ENCODE measurements around the gene OR2F1. TPM values are rescaled to one million over a fixed set of nuclear protein-coding genes. Genes with fewer than 3 reads are reported as not detected.
"Not testable (repeated sequence)": the region's sequence is repeated elsewhere in the genome, so short reads cannot be mapped to it uniquely, and the experiment has no call there.

The OR2F1 gene
- total and polyA plus RNA-seq, 4 donors = not detected

- H3K36me3 ChIP-seq (ENCODE audit: control insufficient read depth in 1 of 2, insufficient read depth in 2 of 2, low read length in 1 of 2) = no peaks in the 10 kb centered on the region
- H3K27me3 ChIP-seq (ENCODE audit: control insufficient read depth in 1 of 2, insufficient read depth in 2 of 2, low read length in 1 of 2) = no peaks in the 10 kb centered on the region
- 77 to 81% methylated on average over 2 of the region's 2 CpGs for WGBS, 2 donors
- H3K9me3 ChIP-seq (ENCODE audit: control insufficient read depth, low read length) = no peaks in the 10 kb centered on the region
- no peak overlapping the region for H3K4me3 ChIP-seq (ENCODE audit: low read length in 2 of 2)
- no peaks in the 10 kb centered on the region for H3K4me1 ChIP-seq (ENCODE audit: control insufficient read depth in 1 of 2, insufficient read depth in 2 of 2, low read length in 2 of 2)
- H3K27ac ChIP-seq (ENCODE audit: low read depth in 1 of 2, low read length in 2 of 2) = no peak overlapping the region
- intact Hi-C loops (cut with DNase I) = loop anchor here in 1 of 2 donors (10.0 kb wide), 1 partner anchor 105 kb away; the partner anchor contains the start of gene TCAF1
- DNase-seq (no peak), ATAC-seq (ENCODE audit: low FRiP score) (no peak)
Measured at GRCh38 chr7:144009361-144009760, 54.7 kb downstream of the OR2F1 start.

GRCh38 chr7:144010061-144010460 is 55.4 kb downstream of the OR2F1 start:
- H3K27ac ChIP-seq (ENCODE audit: low read depth in 1 of 2, low read length in 2 of 2); intact Hi-C loops (cut with DNase I); H3K27me3 ChIP-seq (ENCODE audit: control insufficient read depth in 1 of 2, insufficient read depth in 2 of 2, low read length in 1 of 2); H3K4me1 ChIP-seq (ENCODE audit: control insufficient read depth in 1 of 2, insufficient read depth in 2 of 2, low read length in 2 of 2); ATAC-seq (ENCODE audit: low FRiP score); DNase-seq; H3K9me3 ChIP-seq (ENCODE audit: control insufficient read depth, low read length); H3K36me3 ChIP-seq (ENCODE audit: control insufficient read depth in 1 of 2, insufficient read depth in 2 of 2, low read length in 1 of 2); H3K4me3 ChIP-seq (ENCODE audit: low read length in 2 of 2): not testable (repeated sequence)

GRCh38 chr7:144010821-144011220 is 56.2 kb downstream of the OR2F1 start:
- intact Hi-C loops (cut with DNase I); H3K4me3 ChIP-seq (ENCODE audit: low read length in 2 of 2); DNase-seq; H3K36me3 ChIP-seq (ENCODE audit: control insufficient read depth in 1 of 2, insufficient read depth in 2 of 2, low read length in 1 of 2); ATAC-seq (ENCODE audit: low FRiP score); H3K27me3 ChIP-seq (ENCODE audit: control insufficient read depth in 1 of 2, insufficient read depth in 2 of 2, low read length in 1 of 2); H3K27ac ChIP-seq (ENCODE audit: low read depth in 1 of 2, low read length in 2 of 2); H3K4me1 ChIP-seq (ENCODE audit: control insufficient read depth in 1 of 2, insufficient read depth in 2 of 2, low read length in 2 of 2); H3K9me3 ChIP-seq (ENCODE audit: control insufficient read depth, low read length): not testable (repeated sequence)
- WGBS, 2 donors = 88 to 96% methylated on average over 1 of the region's 1 CpG

DNA sequence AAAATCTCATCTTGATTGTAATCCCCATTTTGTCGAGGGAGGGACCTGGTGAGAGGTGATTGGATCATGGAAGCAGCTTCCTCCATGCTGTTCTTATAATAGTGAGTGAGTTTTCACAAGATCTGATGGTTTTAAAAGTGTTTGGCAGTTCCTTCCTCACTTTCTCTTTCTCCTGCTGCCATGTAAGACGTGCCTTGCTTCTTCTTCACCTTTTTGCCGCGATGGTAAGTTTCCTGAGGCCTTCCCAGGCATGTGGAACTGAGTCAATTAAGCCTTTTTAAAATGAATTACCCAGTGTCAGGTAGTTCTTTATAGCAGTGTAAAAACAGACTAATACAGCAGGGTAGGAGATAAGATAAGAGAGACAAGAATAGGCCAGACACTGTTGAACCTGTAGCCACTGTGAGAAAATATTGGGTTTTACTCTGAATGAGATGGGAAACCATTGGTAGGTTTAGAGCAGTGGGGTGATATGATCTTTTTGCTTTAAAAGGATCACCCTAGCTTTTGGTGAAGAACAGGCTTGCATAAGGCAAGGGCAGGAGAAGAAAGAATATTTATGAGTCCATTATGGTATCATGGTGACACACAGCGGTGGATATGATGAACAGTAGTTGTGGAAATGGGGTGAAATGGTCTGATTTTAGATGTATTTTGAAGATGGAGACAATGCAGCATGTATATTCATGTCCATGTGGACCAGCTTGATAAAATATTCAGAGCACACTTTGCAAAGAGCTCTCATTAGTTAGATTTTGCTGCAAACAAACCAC is 57.0 kb downstream of the OR2F1 start:
- no peak for DNase-seq
- intact Hi-C loops (cut with DNase I) = no loop called here
- H3K27me3 ChIP-seq (ENCODE audit: control insufficient read depth in 1 of 2, insufficient read depth in 2 of 2, low read length in 1 of 2) = no peaks in the 10 kb centered on the region
- ATAC-seq (ENCODE audit: low FRiP score) = no peak
- H3K4me1 ChIP-seq (ENCODE audit: control insufficient read depth in 1 of 2, insufficient read depth in 2 of 2, low read length in 2 of 2) = no peaks in the 10 kb centered on the region
- H3K27ac ChIP-seq (ENCODE audit: low read depth in 1 of 2, low read length in 2 of 2) = no peak overlapping the region
- H3K9me3 ChIP-seq (ENCODE audit: control insufficient read depth, low read length) = no peaks in the 10 kb centered on the region
- H3K4me3 ChIP-seq (ENCODE audit: low read length in 2 of 2) = no peak overlapping the region
- WGBS, 2 donors = 84 to 92% methylated on average over 5 of the region's 5 CpGs
- no peaks in the 10 kb centered on the region for H3K36me3 ChIP-seq (ENCODE audit: control insufficient read depth in 1 of 2, insufficient read depth in 2 of 2, low read length in 1 of 2)

Other genes starting within 250 kb of the OR2F1 start
- 1 to 10 TPM in 1 of 2 donors, under 1 TPM in 1; 0.36 to 1.2 TPM for gene CTAGE6, start 197.1 kb upstream of the OR2F1 start, total RNA-seq
- under 1 TPM in 1 of 2 donors, not detected in 1; 0.15 TPM for gene CTAGE6, start 197.1 kb upstream of the OR2F1 start, polyA plus RNA-seq
- gene TCAF1, start 52.7 kb upstream of the OR2F1 start, total RNA-seq = 10 to 100 TPM; 42.1 to 58.6 TPM
- gene TCAF1, start 52.7 kb upstream of the OR2F1 start, polyA plus RNA-seq = 10 to 100 TPM in 1 of 2 donors, 1 to 10 TPM in 1; 7.5 to 14.5 TPM
- not detected for gene OR2F2, start 19.6 kb upstream of the OR2F1 start, total RNA-seq
- not detected for gene OR2F2, start 19.6 kb upstream of the OR2F1 start, polyA plus RNA-seq
- not detected for gene OR6B1, start 45.5 kb downstream of the OR2F1 start, total RNA-seq
- not detected for gene OR6B1, start 45.5 kb downstream of the OR2F1 start, polyA plus RNA-seq
- not detected for gene OR2A5, start 94.1 kb downstream of the OR2F1 start, total RNA-seq
- not detected for gene OR2A5, start 94.1 kb downstream of the OR2F1 start, polyA plus RNA-seq
- not detected for gene OR2A25, start 115.0 kb downstream of the OR2F1 start, total RNA-seq
- not detected for gene OR2A25, start 115.0 kb downstream of the OR2F1 start, polyA plus RNA-seq
- gene OR2A12, start 131.4 kb downstream of the OR2F1 start, total RNA-seq = not detected
- not detected for gene OR2A12, start 131.4 kb downstream of the OR2F1 start, polyA plus RNA-seq
- gene OR2A2, start 154.7 kb downstream of the OR2F1 start, total RNA-seq = not detected
- not detected for gene OR2A2, start 154.7 kb downstream of the OR2F1 start, polyA plus RNA-seq
- gene OR2A14, start 168.3 kb downstream of the OR2F1 start, total RNA-seq = not detected
- gene OR2A14, start 168.3 kb downstream of the OR2F1 start, polyA plus RNA-seq = not detected
- 1 to 10 TPM in 1 of 2 donors, not detected in 1; 4.3 TPM for gene CTAGE4, start 228.6 kb downstream of the OR2F1 start, total RNA-seq
- gene CTAGE4, start 228.6 kb downstream of the OR2F1 start, polyA plus RNA-seq = 1 to 10 TPM; 1.5 to 2.0 TPM
- 1 to 10 TPM; 4.6 to 9.8 TPM for gene ARHGEF35, start 241.0 kb downstream of the OR2F1 start, total RNA-seq
- gene ARHGEF35, start 241.0 kb downstream of the OR2F1 start, polyA plus RNA-seq = 10 to 100 TPM in 1 of 2 donors, 1 to 10 TPM in 1; 4.7 to 11.3 TPM

Data from aorta (tissue), 5 donors.